ENCODE data around the gene WDR27.
"Not testable (repeated sequence)": the region's sequence is repeated elsewhere in the genome, so short reads cannot be mapped to it uniquely, and the experiment has no call there.

The WDR27 gene

DNA sequence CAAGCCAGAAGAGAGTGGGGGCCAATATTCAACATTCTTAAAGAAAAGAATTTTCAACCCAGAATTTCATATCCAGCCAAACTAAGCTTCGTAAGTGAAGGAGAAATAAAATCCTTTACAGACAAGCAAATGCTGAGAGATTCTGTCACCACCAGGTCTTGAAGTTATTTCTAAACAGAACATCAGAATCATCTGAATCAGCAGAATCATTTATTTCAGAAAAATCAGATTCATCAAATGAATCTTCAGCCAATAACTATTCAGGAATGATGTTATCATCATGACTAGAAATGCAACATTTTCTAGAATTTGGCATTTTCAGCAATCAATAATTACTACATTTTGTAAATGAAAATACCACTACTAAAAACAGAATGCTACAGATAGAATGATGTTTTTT is 100.7 kb downstream of the WDR27 start:
- not testable (repeated sequence) for DNase-seq (ENCODE audit: low spot score)

DNA sequence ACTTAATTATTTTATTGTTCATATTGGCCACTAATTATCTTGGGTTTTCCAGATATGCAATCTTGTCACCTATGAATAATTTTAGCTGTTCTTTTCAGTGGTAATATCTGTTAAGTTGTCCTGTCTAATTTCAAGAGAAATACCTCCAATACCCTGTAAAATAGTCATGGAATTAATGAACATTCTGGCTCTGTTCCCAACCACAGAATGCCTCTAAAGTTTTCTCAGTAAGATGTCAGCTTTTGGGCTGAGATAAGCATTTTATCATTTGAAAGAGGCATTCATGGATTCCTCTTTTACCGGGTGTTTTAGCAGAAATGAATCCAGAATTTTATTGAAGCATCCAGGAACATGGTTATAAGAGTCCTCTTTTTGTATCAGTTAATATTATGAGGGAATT is 109.3 kb downstream of the WDR27 start:
- peak; percentile 50 for DNase-seq (ENCODE audit: low spot score)

DNA sequence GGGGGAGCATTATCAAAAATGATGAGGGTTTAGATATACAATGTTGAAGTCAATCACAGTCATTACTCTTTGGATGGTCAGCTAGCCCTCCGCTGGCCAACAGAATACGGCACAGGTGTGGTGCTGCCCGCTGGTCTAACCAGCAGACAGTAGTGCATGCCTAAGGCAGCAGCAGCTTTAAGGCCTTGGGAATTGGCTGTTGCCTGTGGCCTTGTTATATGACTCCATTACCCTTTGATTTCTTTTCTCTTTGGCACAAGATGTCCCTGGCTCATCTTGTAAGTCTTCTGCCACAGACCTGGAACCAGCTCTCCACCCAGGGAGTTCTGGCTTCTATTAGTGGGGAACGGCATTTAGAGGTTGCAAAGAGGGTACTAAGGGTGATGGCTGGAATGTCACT is 110.2 kb downstream of the WDR27 start:
- no peak for DNase-seq (ENCODE audit: low spot score)

DNA sequence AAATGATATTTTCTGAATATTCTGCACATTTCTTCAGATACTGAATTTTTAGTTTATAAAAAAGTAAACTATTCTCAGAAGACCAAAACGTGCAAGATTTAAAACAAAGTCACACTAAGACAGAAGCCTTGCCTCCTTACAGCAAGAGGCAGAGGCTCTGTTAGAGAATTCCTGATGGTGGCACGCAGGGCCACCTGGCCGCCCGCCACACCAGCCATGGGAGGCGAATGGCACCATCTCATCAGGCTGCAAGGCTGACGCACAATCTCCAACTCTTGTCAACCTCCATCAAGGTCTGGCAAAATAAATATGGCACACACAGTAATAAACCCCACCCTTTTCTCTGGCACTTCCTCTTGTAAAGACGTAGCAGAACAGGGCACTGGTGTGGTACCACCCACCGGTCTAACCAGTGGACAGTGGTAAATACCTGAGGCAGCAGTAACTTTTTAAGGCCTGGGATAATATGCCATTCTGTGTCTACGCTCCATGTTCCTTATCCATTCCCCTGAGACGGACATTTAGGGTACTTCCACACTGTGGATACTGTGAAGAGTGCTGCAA is 111.4 kb downstream of the WDR27 start:
- DNase-seq (ENCODE audit: low spot score): no peak

DNA sequence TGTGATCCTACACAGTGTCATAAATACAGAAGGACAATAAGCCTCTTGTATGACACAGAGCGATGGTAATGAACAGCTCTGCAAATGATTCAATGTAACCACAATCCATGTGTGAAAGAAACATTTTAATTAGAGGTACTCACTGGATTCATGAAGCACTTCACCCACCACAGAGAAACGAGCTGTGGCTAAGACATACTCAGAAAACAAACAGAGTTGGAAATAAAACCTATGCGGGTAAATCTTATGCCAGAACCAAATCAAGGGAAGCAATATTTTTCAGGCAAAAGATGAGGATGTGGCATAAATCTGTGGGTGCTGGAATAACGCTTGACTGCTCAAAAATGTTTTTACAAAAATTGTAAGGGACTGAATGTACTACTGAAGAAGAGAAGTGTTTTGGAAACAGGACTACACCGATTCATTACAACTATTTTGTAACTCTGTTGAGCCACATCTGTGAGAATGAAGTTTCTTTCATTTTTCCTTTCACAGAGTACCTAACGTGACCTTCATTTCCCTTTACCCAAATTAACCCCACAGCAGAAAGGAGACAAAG is 112.1 kb downstream of the WDR27 start:
- DNase-seq (ENCODE audit: low spot score): peak; percentile 31

DNA sequence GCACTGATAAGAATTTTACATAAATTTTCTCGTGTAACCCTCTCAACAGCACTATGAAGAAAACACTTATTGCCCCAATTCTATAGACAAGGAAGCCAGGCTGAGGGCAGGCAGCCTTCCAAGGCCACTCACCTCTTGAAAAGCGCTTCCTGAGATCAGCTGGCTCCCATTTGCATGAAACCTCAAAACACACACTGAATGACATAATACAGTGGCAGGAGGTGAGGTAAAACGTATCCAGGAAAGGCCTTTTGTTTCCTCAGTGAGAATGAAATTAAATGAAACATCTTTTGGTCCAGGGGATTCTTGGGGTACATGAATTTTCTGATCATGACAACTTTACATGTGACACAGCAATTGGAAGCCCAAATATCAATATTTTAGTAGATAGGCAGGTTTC is 112.5 kb downstream of the WDR27 start:
- no peak for DNase-seq (ENCODE audit: low spot score)

DNA sequence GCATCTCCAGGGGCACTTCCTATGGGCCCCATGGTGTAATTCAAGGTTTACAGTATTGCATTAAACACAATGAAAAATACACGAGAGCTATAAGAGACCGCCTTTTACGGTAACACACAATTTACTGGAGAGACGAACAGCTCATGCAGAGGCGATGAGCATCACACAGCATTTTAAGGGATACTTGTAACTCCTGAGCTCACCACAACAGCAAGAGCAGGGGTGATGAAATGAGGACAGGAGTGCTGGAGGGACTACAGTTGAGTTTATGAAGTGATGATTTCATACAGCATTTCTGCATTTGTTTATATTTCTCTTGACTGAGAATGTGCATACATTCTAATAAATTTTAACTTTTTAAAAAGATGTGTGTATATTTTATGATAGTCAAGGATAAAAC is 113.9 kb downstream of the WDR27 start:
- no peak for DNase-seq (ENCODE audit: low spot score)

DNA sequence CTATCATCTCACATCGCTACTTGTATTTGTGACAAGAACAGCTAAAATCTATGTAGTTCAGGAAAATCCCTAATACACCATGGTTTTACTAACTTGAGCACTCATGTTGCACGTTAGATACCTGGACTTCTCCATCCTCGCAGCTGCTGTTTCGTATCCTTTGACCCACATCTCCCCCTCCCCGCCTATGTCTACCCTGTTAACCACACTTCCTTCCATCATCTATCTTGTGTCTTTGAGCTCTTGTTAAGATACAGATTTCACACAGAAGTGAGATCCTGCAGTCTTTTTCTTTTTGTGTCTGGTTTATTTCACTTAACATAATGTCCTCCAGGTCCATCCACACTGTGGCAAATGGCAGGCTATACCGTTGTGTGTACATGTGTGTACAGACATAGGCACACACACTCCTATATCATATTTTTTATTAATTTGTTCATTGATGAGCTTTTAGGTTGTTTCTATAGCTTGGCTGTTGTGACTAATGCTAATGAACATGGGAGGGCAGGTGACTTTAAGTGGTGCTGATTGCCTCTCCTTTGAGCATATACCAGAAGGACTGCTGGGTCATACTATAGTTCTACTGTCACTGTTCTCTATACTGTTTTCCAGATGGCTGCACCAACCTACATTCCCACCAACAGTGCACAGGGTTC is 117.8 kb downstream of the WDR27 start:
- no peak for DNase-seq (ENCODE audit: low spot score)

DNA sequence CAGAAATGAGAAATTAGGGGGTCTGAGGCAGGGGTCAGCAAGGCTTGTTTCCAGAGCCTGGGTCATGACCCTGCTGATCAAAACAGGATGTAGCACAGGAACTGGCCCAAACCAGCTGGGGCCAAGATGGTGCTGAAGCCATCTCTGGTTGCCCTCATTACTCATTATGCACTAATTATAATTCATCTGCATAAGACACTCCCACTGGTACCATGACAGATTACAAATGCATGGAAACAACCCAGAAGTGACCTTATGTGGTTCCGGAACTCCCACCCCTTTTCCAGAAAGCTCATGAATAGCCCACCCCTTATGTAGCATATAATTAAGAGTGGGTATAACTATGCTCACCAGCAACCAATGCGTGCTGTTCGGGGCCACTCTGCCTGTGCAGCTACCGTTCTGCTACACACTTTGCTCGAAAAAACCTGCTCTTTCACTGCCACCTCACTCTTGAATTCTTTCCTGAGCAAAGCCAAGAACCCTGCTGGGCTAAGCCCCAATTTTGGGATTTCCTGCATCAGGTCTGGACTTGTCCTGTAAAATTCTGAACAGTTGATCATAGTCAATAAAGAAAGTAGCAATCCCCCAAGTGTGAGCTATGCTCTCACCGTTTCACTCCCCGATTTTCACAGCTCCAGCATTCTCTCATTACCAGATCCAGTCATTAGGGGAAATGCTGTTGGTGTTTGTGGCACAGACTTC is 122.3 kb downstream of the WDR27 start:
- DNase-seq (ENCODE audit: low spot score): no peak

DNA sequence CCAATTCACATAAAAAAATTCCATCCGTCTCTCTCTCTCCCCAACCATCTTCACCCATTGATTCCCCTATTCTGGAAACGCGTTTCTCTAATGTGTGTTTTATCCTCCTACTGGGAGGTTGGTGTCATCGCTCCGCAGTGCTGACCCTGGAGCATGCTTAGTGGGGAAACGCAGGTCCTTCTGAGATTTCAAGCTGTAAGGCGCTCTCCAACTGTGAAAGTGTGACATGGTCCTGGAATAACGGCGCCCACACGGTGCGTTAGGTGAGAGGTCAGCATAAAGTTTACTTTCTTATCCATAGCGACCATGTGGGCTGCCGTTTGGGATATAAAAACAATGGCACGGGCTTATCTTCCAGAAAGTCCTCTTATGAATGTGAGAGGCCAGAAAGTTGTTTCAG is 123.9 kb downstream of the WDR27 start:
- DNase-seq (ENCODE audit: low spot score): no peak

DNA sequence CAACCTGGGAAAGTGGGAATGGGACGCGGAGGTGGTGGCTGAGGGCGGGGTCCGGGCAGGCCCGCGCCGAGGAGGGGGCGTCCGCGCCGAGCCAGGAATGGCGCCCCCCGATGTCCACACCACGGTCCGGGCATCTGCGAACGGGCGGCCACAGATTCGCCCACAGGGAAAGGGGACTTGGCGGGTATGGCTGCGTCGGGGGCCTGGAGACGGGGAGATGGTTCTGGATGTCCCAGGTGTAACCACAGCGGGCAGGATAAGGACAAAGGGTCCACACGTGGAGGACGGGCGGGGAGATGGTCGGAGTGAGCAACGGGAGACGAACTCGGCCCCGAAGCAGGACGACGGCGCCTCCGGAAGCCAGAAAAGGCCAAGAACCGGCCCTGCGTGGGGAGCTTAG is 124.6 kb downstream of the WDR27 start:
- DNase-seq (ENCODE audit: low spot score): no peak

DNA sequence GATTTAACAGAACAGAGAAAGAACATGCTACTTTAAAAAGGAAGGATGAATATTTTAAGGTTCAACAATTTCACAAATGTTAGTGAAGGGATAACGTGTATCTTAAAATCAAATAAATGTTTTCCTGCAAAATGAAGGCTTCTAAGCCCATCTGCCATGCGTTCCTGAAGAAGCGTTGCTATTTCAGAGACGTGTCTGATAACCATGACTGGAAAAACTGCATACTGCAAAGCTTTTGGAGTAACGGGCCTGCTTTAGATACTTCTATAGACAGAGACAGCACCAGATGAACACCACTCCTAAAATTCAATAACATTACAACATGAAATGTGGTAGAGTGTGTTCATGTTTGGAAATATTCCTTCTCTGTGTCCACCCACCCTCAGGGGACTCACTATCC is 126.0 kb downstream of the WDR27 start:
- DNase-seq (ENCODE audit: low spot score): no peak

DNA sequence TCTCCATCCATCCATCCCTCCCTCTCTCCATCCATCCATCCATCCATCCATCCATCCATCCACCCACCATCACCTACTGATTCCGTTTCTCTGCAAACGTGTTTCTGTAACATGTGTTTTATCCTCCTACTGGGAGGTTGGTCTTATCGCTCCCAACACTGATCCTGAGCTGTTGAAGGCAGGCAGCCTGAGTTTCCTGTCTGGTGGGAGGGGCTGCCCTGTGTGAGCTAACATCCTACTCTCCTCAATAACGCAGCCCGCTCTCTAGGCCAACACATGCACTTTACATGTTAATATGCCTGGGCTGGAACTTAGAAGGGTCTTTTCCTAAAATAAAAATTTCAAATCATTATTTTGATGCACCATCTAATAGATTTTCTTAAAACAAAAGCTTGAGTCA is 126.5 kb downstream of the WDR27 start:
- no peak for DNase-seq (ENCODE audit: low spot score)

DNA sequence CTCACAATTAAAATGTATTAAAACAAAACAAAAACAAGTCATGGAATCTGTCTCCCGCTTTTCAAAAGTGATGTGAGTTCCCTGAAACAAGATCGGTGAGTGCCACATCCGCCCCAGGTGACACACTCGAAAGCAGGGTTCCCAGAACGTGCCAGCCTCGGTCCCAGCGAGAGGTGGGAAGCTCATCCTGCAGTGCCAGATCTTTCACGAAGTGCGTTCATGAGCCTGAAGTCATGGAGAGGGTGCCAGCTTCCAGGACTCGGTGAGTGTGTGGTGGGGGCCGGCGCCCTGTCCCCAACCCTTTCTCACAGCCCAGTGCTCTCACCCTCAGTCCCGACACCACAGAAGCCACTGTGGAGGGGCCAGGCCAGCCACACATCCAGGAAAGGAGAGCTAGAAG is 127.4 kb downstream of the WDR27 start:
- DNase-seq (ENCODE audit: low spot score): no peak

DNA sequence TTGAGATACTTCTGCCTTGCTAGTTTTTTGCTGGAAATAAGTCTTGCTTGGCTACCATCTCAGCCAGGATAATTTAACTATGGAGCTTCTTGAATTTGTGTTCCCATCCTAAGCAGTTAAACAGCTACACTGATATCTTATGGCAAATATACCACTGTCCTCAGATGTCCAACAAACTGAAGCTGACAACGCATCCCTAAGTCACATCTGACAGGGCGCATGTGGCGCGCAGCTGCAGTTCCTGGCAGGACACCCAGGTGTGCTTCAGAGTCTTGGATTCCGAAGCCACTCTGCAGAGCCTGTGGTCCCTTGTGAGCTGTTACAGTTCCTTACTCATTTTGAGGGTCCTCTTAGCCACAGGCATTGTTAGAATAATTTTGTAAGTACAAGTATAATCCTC is 127.9 kb downstream of the WDR27 start:
- DNase-seq (ENCODE audit: low spot score): no peak

DNA sequence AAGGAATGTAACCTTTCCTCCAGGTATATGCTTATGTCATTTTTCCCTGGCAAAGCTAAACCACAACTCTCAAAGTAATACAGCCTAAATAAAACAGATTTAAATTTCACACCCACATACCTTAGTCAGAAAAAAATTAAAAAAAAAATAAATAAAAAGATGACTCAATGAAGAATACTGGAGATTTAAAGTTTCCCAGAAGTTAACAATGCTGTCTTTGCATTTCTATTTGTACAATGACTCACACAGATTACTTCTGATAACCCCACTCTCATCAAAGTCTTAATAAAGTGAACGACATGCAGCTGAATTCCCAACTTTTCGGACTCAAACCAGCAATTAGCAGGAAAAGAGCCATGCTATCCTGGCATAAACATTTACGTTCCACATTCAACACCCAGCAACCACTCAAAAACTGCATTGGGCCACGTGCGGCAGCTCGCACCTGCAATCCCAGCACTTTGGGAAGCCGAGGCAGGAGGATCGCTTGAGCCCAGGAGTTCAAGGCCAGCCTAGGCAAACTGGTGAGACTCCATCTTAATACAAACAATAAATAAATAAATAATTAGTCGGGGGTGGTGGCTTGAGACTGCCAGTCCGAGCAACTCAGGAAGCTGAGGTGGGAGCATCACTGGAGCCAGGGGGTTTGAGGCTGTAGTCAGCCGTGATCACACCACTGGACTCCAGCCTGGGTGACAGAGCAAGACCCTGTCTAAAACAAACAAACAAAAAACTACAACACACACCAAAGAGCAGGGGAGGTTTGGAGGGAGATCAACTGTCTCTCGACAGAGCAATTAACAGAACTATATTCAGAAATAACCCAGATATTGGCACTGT is 130.5 kb downstream of the WDR27 start:
- peak; percentile 35 for DNase-seq (ENCODE audit: low spot score)

DNA sequence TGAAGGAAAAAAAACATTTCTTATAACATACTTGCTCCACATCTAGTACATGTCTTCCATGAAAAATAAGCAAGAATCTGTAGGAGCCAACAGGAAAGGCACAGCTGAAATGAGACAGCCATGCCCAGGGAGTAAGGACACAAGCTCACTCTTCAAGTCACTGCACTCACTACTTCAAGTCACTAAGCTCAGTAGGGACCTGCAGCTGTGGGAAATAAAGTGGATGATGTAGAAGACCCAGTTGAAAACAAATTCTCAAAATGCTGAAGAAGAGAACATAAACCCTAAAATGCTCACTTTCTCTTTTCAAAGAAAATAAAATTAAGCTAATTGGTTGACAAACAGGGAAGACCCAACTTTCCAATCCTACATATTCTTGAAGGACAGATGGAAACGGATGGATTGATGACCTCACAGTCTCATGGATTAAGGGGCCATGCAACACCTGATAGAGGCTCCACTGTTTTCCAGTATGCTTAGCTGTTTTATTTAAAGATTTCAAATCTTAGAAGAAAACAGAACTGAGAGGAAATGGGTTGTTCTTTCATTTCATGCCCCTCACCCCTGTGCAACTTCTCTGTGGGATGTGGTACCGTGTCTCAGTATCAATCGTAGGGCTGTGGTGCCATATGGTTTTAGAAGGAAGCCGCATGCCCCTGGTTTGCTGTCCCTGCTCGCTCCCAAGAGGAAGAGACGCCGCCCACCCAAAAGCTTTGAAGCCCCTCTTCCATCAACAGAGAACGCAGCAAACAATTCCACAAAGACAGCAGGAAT is 133.3 kb downstream of the WDR27 start:
- DNase-seq (ENCODE audit: low spot score): no peak

DNA sequence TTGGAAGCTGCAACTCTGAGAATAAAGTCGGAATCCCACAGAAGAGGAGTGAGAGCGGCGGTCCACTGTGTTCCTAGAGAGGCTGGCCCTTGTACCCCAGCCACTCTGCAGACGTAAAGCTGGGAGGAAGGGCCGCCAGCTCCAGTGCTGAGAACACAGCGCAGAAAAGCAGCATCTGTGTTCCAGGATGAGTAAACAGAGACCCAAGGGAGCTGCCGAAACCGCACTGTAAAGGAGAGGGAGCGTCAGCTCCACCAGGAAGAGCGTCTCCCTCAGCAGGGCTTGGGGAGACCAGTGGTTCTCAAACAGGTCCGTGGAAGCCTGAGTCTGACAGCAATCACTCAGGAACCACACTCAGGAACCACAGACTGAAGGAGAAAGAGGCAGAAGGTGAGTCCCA is 134.0 kb downstream of the WDR27 start:
- DNase-seq (ENCODE audit: low spot score): no peak

DNA sequence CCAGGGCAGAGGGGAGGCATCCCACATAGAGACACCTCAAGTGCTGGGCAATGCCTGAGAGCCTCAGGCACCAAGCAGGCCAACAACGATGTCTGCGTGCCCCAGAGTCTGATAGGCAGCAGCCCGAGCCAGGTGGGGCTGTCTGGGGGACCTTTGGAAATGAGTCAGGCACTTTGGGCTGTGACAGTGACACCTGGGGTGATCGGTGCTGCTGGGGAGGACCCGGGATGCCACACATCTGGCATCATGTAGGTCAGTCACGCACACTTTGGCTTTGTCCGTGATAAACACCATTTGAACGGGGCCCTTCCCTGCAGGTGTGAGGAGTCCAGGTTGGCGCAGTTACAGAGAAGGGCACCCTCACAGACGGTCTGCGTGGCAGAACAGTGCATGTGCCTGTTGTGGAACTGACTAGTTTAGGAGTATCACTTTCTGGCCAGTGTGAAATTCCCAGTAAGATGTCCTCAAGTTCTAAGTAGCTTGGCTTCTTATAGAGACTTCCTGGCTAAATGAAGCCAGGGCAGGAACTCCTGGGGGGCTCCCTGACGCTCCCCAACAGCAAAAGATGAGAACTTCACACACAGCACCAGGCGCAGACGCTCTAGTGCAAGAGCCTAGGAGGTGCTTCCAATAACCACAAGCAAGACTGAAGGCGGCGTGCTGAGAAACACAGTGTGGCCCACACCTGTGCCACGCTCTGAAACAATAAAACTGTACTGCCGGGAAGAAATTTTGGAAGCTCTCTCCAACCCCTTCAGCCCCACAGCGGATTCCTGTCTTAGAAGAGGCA is 134.7 kb downstream of the WDR27 start:
- DNase-seq (ENCODE audit: low spot score): no peak

DNA sequence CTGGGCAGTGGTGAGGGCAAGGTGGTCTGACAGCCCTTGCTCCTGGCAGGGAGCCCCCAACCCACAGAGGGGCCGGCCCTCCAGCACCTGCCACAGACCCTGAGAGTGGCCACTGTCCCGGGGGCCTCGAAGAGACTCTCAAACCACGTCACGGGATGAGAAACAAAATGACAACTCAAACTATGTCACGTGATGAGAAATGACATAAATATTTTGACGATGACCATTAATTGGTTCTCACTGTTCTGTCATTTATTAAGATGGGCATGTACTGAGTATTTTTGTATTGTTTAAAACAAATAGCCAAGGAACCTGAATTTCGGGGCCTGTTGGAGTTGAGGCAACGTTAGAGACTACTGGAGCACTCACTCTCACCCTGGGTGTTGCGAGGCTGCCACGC is 135.5 kb downstream of the WDR27 start:
- DNase-seq (ENCODE audit: low spot score): no peak

All from GM03348 (cell line).